Suprapubic skin (tissue), 4 donors: ENCODE results near the gene ENO4. TPM values are rescaled to one million over a fixed set of nuclear protein-coding genes. Genes with fewer than 3 reads are reported as not detected.

Experiments used
- DNase-seq, 2 donors: peaks; one replicate each; pipeline ENCODE4 v3.0.0-alpha.2; 2019; ENCODE audit warnings: low spot score in 2 of 2
- H3K27ac ChIP-seq: fragments of 200-600 bp; sonication (generic); one replicate; pipeline ENCODE4 v1.5.1; 2019
- H3K27me3 ChIP-seq: fragments of 200-600 bp; sonication (generic); one replicate; pipeline ENCODE4 v1.5.1; 2019
- H3K36me3 ChIP-seq: fragments of 200-600 bp; sonication (generic); one replicate; pipeline ENCODE4 v1.5.1; 2019
- H3K4me1 ChIP-seq: fragments of 200-600 bp; sonication (generic); one replicate; pipeline ENCODE4 v1.5.1; 2019
- H3K4me3 ChIP-seq: fragments of 200-600 bp; sonication (generic); one replicate; pipeline ENCODE4 v1.5.1; 2019; ENCODE audit warnings: mild to moderate bottlenecking
- H3K9me3 ChIP-seq: fragments of 200-600 bp; sonication (generic); one replicate; pipeline ENCODE4 v1.5.1; 2019
- CTCF ChIP-seq, 2 donors: fragments of 200-600 bp in 1 of 2; fragments of 450-650 bp in 1 of 2; sonication (generic) in 1 of 2; IDR thresholded peaks; one replicate each; pipeline ENCODE4 v1.5.1; 2016 to 2019; ENCODE audit warnings: antibody characterized with exemption in 2 of 2, mild to moderate bottlenecking in 1 of 2, moderate library complexity in 1 of 2
- EP300 ChIP-seq: sonication (generic); formaldehyde crosslinking; IDR thresholded peaks from one replicate; pipeline ENCODE4 v1.6.1; 2017; ENCODE audit warnings: antibody characterized with exemption
- POLR2A ChIP-seq, 2 donors: fragments of 450-650 bp; IDR thresholded peaks; one replicate each; pipeline ENCODE4 v1.6.1; 2017; ENCODE audit warnings: antibody characterized with exemption in 2 of 2, mild to moderate bottlenecking in 2 of 2, moderate library complexity in 2 of 2
- POLR2AphosphoS5 ChIP-seq, 3 donors: sonication (generic); formaldehyde crosslinking; IDR thresholded peaks; one replicate each; pipeline ENCODE4 v1.6.1; 2017; ENCODE audit warnings: antibody characterized with exemption in 3 of 3
- WGBS: methylation state at CpG from one replicate; pipeline ENCODE4 v1.1.5; 2018; 5-methylcytosine and 5-hydroxymethylcytosine counted together
- total RNA-seq, 4 donors: library from RNA; depleted of rRNA; stranded (reverse); fragments of >200 nt; gene quantifications; one replicate each; pipeline ENCODE4 v1.1.0, GENCODE V29; 2016

ENO4 gene
- total RNA-seq, 4 donors from 2014 or later: 0.56 TPM; not detected in 3

- no peak for DNase-seq
- no peak overlapping the region for H3K27ac ChIP-seq
- H3K4me1 ChIP-seq: no peaks in the 10 kb centered on the region
- H3K27me3 ChIP-seq: peaks cover 47% of the 10 kb centered on the region
- no peak for TF ChIP-seq EP300
- no peak for TF ChIP-seq POLR2AphosphoS5 (IDR thresholded peaks at IDR 0.05)
- no peak for TF ChIP-seq POLR2A (IDR thresholded peaks at IDR 0.05)
- no peak for TF ChIP-seq CTCF (IDR thresholded peaks at IDR 0.05)
- no peak overlapping the region for H3K4me3 ChIP-seq
- no peaks in the 10 kb centered on the region for H3K9me3 ChIP-seq
- H3K36me3 ChIP-seq: no peaks in the 10 kb centered on the region
- WGBS: 90% methylated on average over 2 of the region's 2 CpGs
Observed at GRCh38 chr10:116810895-116811294, 38.4 kb upstream of the ENO4 start.

GRCh38 chr10:116811691-116812090, 37.6 kb upstream of the ENO4 start:
- Histone ChIP-seq H3K36me3 (no peaks in the 10 kb centered on the region), H3K27ac (no peak overlapping the region), H3K9me3 (no peaks in the 10 kb centered on the region), H3K4me1 (no peaks in the 10 kb centered on the region), H3K27me3 (peaks cover 50% of the 10 kb centered on the region), H3K4me3 (no peak overlapping the region)
- no peak for TF ChIP-seq POLR2A (IDR thresholded peaks at IDR 0.05)
- TF ChIP-seq CTCF (IDR thresholded peaks at IDR 0.05): no peak
- TF ChIP-seq POLR2AphosphoS5 (IDR thresholded peaks at IDR 0.05): no peak
- TF ChIP-seq EP300: no peak
- DNase-seq: no peak
- 85% methylated on average over 10 of the region's 11 CpGs for WGBS

GRCh38 chr10:116815641-116816415, 33.5 kb upstream of the ENO4 start:
- TF ChIP-seq POLR2A (IDR thresholded peaks at IDR 0.05): no peak
- TF ChIP-seq CTCF (IDR thresholded peaks at IDR 0.05): no peak
- no peak for TF ChIP-seq EP300
- TF ChIP-seq POLR2AphosphoS5 (IDR thresholded peaks at IDR 0.05): no peak
- Histone ChIP-seq H3K27ac (no peak overlapping the region), H3K27me3 (peaks cover 52% of the 10 kb centered on the region), H3K36me3 (no peaks in the 10 kb centered on the region), H3K9me3 (no peaks in the 10 kb centered on the region), H3K4me3 (no peak overlapping the region), H3K4me1 (no peaks in the 10 kb centered on the region)
- 56% methylated on average over 17 of the region's 18 CpGs for WGBS
- peak in 1 of 2 donors; percentile 47 for DNase-seq

- Histone ChIP-seq H3K36me3 (peaks cover 3% of the 10 kb centered on the region), H3K27ac (no peak overlapping the region), H3K4me1 (no peaks in the 10 kb centered on the region), H3K27me3 (peaks cover 45% of the 10 kb centered on the region), H3K9me3 (no peaks in the 10 kb centered on the region), H3K4me3 (no peak overlapping the region)
- no peak for DNase-seq
- WGBS: 66% methylated on average over 10 of the region's 10 CpGs
- TF ChIP-seq CTCF (IDR thresholded peaks at IDR 0.05): no peak
Observed at GRCh38 chr10:116817178-116817577, 32.1 kb upstream of the ENO4 start.

- DNase-seq: no peak
- Histone ChIP-seq H3K4me3 (no peak overlapping the region), H3K27me3 (peaks cover 40% of the 10 kb centered on the region), H3K4me1 (no peaks in the 10 kb centered on the region), H3K36me3 (peaks cover 3% of the 10 kb centered on the region), H3K9me3 (no peaks in the 10 kb centered on the region), H3K27ac (no peak overlapping the region)
- TF ChIP-seq EP300 (no peak), POLR2AphosphoS5 (IDR thresholded peaks at IDR 0.05) (no peak), POLR2A (IDR thresholded peaks at IDR 0.05) (no peak), CTCF (IDR thresholded peaks at IDR 0.05) (no peak)
- 74% methylated on average over 8 of the region's 8 CpGs for WGBS
Observed at GRCh38 chr10:116817780-116818343, 31.4 kb upstream of the ENO4 start.
